Fibroblast of pulmonary artery (primary cell): ENCODE results near the gene LINC01488.

Source experiments
- DNase-seq: peaks from one replicate; pipeline ENCODE4 v3.0.0-alpha.2; 2010; ENCODE audit warnings: low read depth
- H3K4me3 ChIP-seq: replicated peaks from 2 replicates; pipeline ENCODE4 v1.5.1; 2011; ENCODE audit warnings: low read depth, mild to moderate bottlenecking, control low read depth, low read length, moderate library complexity
- CTCF ChIP-seq: IDR thresholded peaks from 2 replicates; pipeline ENCODE4 v1.5.1; 2011; ENCODE audit warnings: mild to moderate bottlenecking, control low read depth, low read length, inconsistent platforms; ENCODE audit errors: missing control alignments

LINC01488 gene

GRCh38 chr11:69504127-69504526, 22.7 kb downstream of the LINC01488 start:
- no peak for DNase-seq
- TF ChIP-seq CTCF = no peak
- no peak overlapping the region for H3K4me3 ChIP-seq

GRCh38 chr11:69504576-69505335, 23.3 kb downstream of the LINC01488 start:
- TF ChIP-seq CTCF = no peak
- H3K4me3 ChIP-seq = no peak overlapping the region
- no peak for DNase-seq

- TF ChIP-seq CTCF = no peak
- no peak for DNase-seq
- H3K4me3 ChIP-seq = no peak overlapping the region
Measured at GRCh38 chr11:69508974-69509373, 27.5 kb downstream of the LINC01488 start.

- no peak for TF ChIP-seq CTCF
- no peak for DNase-seq
- no peak overlapping the region for H3K4me3 ChIP-seq
Measured at GRCh38 chr11:69509381-69509780, 27.9 kb downstream of the LINC01488 start.

GRCh38 chr11:69509846-69510390, 28.5 kb downstream of the LINC01488 start:
- TF ChIP-seq CTCF = no peak
- no peak for DNase-seq
- H3K4me3 ChIP-seq = no peak overlapping the region

GRCh38 chr11:69510471-69511357, 29.3 kb downstream of the LINC01488 start:
- TF ChIP-seq CTCF = no peak
- no peak for DNase-seq
- no peak overlapping the region for H3K4me3 ChIP-seq
